ENCODE measurements around the gene RAB18.
"Not testable (repeated sequence)": the region's sequence is repeated elsewhere in the genome, so short reads cannot be mapped to it uniquely, and the experiment has no call there.

Gene RAB18

DNA sequence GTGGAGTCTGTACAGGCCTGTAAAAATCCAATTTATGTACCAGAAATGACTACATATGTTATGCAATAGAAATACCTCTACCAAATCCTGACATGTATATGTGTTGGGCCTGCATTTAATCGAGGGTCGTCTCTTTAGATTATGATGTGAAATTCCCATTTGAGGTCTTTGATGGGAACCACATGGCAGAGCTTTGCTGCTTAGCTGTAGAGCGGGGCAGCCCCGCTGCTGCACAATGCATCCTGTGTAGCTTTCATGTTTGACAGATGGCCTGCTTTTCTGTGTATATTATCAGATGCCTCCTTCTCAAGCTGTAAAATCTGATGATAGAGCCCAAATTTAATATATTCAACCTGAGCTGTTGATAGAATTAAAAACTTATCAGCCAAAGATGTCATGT is 65.8 kb downstream of the RAB18 start (continued):
- TF ChIP-seq PRDM2 (tag by site-specific recombination; IDR thresholded peaks at IDR 0.05; ENCODE audit: borderline replicate concordance) (no peak), ZNF585B (tag by site-specific recombination; IDR thresholded peaks at IDR 0.05) (no peak), FEZF1 (tag by site-specific recombination; IDR thresholded peaks at IDR 0.05) (no peak), ZNF701 (tag by site-specific recombination; IDR thresholded peaks at IDR 0.05) (no peak)

DNA sequence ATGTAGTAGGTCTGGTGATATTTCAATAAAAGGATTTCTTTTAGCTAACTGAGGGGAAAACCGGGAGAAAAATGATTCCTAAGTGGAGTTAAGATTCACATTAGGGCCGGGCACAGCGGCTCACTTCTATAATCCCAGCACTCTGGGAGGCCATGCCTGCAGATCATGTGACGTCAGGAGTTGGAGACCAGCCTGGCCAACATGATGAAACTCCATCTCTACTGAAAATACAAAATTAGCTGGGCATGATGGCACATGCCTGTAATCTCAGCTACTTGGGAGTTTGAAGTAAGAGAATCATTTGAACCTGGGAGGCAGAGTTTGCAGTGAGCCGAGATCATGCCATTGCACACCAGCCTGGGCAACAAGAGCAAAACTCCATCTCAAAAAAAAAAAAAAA is 72.9 kb downstream of the RAB18 start:
- H3K9me3 ChIP-seq (ENCODE audit: control insufficient read depth, insufficient read depth, low read depth, low read length); H3K27ac ChIP-seq (ENCODE audit: extremely low read depth, low read depth, low read length); H3K4me3 ChIP-seq (ENCODE audit: low read depth, low read length); POLR2A ChIA-PET; H3K4me1 ChIP-seq (ENCODE audit: control insufficient read depth, insufficient read depth, low read length); H3K36me3 ChIP-seq (ENCODE audit: control insufficient read depth in 2 of 2, insufficient read depth in 1 of 2, low read length in 2 of 2): not testable (repeated sequence)
- CTCF ChIA-PET = interaction anchor here (0.6 kb wide), 1 partner anchor 28 kb away, joined by 4 read pairs; no protein-coding TSS in a partner anchor

- ChIA-PET POLR2A (no interaction called here), CTCF (interaction anchor here (0.5 to 0.7 kb wide), 2 partner anchors 17 to 201 kb away, joined by 3 read pairs; no protein-coding TSS in a partner anchor)
- no peaks in the 10 kb centered on the region for H3K9me3 ChIP-seq (ENCODE audit: control insufficient read depth, insufficient read depth, low read depth, low read length)
- TF ChIP-seq ZNF416 (tag by site-specific recombination; IDR thresholded peaks at IDR 0.05) (no peak), ZNF623 (tag by site-specific recombination; IDR thresholded peaks at IDR 0.05) (no peak), ZNF558 (tag by site-specific recombination; IDR thresholded peaks at IDR 0.05) (no peak), ZNF133 (tag by site-specific recombination; IDR thresholded peaks at IDR 0.05) (no peak), ZNF747 (tag by site-specific recombination; IDR thresholded peaks at IDR 0.05) (no peak), ZNF221 (tag by site-specific recombination; IDR thresholded peaks at IDR 0.05; ENCODE audit: borderline replicate concordance) (no peak), ZNF280D (tag by site-specific recombination; IDR thresholded peaks at IDR 0.05) (no peak), ZNF610 (tag by site-specific recombination; IDR thresholded peaks at IDR 0.05; ENCODE audit: borderline replicate concordance) (no peak), ZNF335 (tag by site-specific recombination; conservative IDR thresholded peaks at IDR 0.05) (no peak), GLI2 (tag by site-specific recombination; IDR thresholded peaks at IDR 0.05; ENCODE audit: borderline replicate concordance, low read depth) (no peak), ZNF16 (tag by site-specific recombination; IDR thresholded peaks at IDR 0.05; ENCODE audit: low read depth) (no peak), KLF1 (tag by site-specific recombination; IDR thresholded peaks at IDR 0.05) (no peak), ZSCAN5A (tag by site-specific recombination; IDR thresholded peaks at IDR 0.05) (no peak), ZNF19 (tag by site-specific recombination; IDR thresholded peaks at IDR 0.05; ENCODE audit: low read depth) (no peak), SP3 (tag by site-specific recombination; IDR thresholded peaks at IDR 0.05) (no peak)
- TF ChIP-seq, protein P1, sequence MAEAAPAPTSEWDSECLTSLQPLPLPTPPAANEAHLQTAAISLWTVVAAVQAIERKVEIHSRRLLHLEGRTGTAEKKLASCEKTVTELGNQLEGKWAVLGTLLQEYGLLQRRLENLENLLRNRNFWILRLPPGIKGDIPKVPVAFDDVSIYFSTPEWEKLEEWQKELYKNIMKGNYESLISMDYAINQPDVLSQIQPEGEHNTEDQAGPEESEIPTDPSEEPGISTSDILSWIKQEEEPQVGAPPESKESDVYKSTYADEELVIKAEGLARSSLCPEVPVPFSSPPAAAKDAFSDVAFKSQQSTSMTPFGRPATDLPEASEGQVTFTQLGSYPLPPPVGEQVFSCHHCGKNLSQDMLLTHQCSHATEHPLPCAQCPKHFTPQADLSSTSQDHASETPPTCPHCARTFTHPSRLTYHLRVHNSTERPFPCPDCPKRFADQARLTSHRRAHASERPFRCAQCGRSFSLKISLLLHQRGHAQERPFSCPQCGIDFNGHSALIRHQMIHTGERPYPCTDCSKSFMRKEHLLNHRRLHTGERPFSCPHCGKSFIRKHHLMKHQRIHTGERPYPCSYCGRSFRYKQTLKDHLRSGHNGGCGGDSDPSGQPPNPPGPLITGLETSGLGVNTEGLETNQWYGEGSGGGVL (tag by site-specific recombination; IDR thresholded peaks at IDR 0.05) = no peak
These were observed 74.2 kb downstream of the RAB18 start for GRCh38 chr10:27578316-27578715.

More at GRCh38 chr10:27578316-27578715, 74.2 kb downstream of the RAB18 start:
- H3K36me3 ChIP-seq (ENCODE audit: control insufficient read depth in 2 of 2, insufficient read depth in 1 of 2, low read length in 2 of 2) = no peaks in the 10 kb centered on the region
- no peaks in the 10 kb centered on the region for H3K4me1 ChIP-seq (ENCODE audit: control insufficient read depth, insufficient read depth, low read length)
- H3K4me3 ChIP-seq (ENCODE audit: low read depth, low read length) = no peak overlapping the region
- H3K27ac ChIP-seq (ENCODE audit: extremely low read depth, low read depth, low read length) = no peak overlapping the region

Data from HEK293 (cell line).